Hepatocyte (in vitro differentiated cells): ENCODE data around the gene MEGF10. TPM values are rescaled to one million over a fixed set of nuclear protein-coding genes. Genes with fewer than 3 reads are reported as not detected.
A peak's percentile ranks its signal among the peaks of the same experiment; 100 is the strongest.

Experiments used
- DNase-seq: peaks from one replicate; pipeline ENCODE4 v3.0.0-alpha.2; 2016; ENCODE audit warnings: low spot score
- H2AFZ ChIP-seq: fragments of 200-600 bp; sonication (generic); 2 replicates; pipeline ENCODE4 v1.6.0; 2016; ENCODE audit warnings: antibody characterized with exemption, mild to moderate bottlenecking
- H3K27ac ChIP-seq: fragments of 200-600 bp; sonication (generic); 2 replicates; pipeline ENCODE4 v1.5.1; 2016; ENCODE audit warnings: mild to moderate bottlenecking
- H3K27me3 ChIP-seq: fragments of 200-600 bp; sonication (generic); 2 replicates; pipeline ENCODE4 v1.6.1; 2016
- H3K36me3 ChIP-seq: fragments of 200-600 bp; sonication (generic); replicated peaks from 2 replicates; pipeline ENCODE4 v1.5.1; 2016; ENCODE audit warnings: low read depth; ENCODE audit not compliant: insufficient read depth
- H3K4me1 ChIP-seq: fragments of 200-600 bp; sonication (generic); 2 replicates; pipeline ENCODE4 v1.5.1; 2016; ENCODE audit warnings: mild to moderate bottlenecking, moderate library complexity; ENCODE audit not compliant: insufficient read depth
- H3K4me2 ChIP-seq: fragments of 200-600 bp; sonication (generic); 2 replicates; pipeline ENCODE4 v1.6.0; 2016
- H3K4me3 ChIP-seq: fragments of 200-600 bp; sonication (generic); 2 replicates; pipeline ENCODE4 v1.5.1; 2016; ENCODE audit warnings: mild to moderate bottlenecking
- H3K79me2 ChIP-seq: fragments of 200-600 bp; sonication (generic); 2 replicates; pipeline ENCODE4 v1.6.0; 2017; ENCODE audit warnings: mild to moderate bottlenecking
- H3K9me2 ChIP-seq: fragments of 200-600 bp; sonication (generic); replicated peaks from 2 replicates; pipeline ENCODE4 v1.6.0; 2017; ENCODE audit warnings: mild to moderate bottlenecking; ENCODE audit not compliant: insufficient read depth
- H3K9me3 ChIP-seq: fragments of 200-600 bp; sonication (generic); 2 replicates; pipeline ENCODE4 v1.5.1; 2016; ENCODE audit warnings: low read depth, mild to moderate bottlenecking
- H4K20me1 ChIP-seq: fragments of 200-600 bp; sonication (generic); 2 replicates; pipeline ENCODE4 v1.6.0; 2016; ENCODE audit warnings: mild to moderate bottlenecking; ENCODE audit not compliant: insufficient read depth, poor library complexity, severe bottlenecking
- EZH2 ChIP-seq: fragments of 200-600 bp; sonication (generic); IDR thresholded peaks from 2 replicates; pipeline ENCODE4 v1.6.1; 2016; ENCODE audit warnings: antibody characterized with exemption, mild to moderate bottlenecking, borderline replicate concordance
- EZH2phosphoT487 ChIP-seq: fragments of 200-600 bp; sonication (generic); IDR thresholded peaks from one replicate; pipeline ENCODE4 v1.6.1; 2018; ENCODE audit warnings: antibody characterized with exemption, mild to moderate bottlenecking, low read depth, moderate library complexity; ENCODE audit not compliant: unreplicated experiment, severe bottlenecking
- WGBS: methylation state at CpG from one replicate; pipeline ENCODE4 v1.1.6; 2016; ENCODE audit warnings: low lambda C conversion rate; ENCODE audit errors: missing lambda C conversion rate; 5-methylcytosine and 5-hydroxymethylcytosine counted together
- polyA plus RNA-seq: library from polyadenylated mRNA; unstranded; fragments of >200 nt; fragmentation: Nextera tagmentation; extraction: Ambion mirVana; gene quantifications from 2 replicates; pipeline ENCODE4 v1.2.1, GENCODE V29; 2016
- total RNA-seq: library from RNA; depleted of rRNA; stranded (reverse); fragments of >200 nt; gene quantifications from 2 replicates; pipeline ENCODE4 v1.2.3, GENCODE V29; 2014
- TF ChIP-seq, protein P1 (sequence below): fragments of 200-600 bp; sonication (generic); IDR thresholded peaks from 2 replicates; pipeline ENCODE4 v1.5.1; 2016; ENCODE audit warnings: antibody characterized with exemption, mild to moderate bottlenecking; ENCODE audit not compliant: poor library complexity

The MEGF10 gene
- total and polyA plus RNA-seq, 2 experiments from 2014 or later: 1.7 to 6.7 TPM

GRCh38 chr5:127418974-127419682 is 128.5 kb downstream of the MEGF10 start:
- no peak overlapping the region for H3K4me3 ChIP-seq
- TF ChIP-seq, protein P1, sequence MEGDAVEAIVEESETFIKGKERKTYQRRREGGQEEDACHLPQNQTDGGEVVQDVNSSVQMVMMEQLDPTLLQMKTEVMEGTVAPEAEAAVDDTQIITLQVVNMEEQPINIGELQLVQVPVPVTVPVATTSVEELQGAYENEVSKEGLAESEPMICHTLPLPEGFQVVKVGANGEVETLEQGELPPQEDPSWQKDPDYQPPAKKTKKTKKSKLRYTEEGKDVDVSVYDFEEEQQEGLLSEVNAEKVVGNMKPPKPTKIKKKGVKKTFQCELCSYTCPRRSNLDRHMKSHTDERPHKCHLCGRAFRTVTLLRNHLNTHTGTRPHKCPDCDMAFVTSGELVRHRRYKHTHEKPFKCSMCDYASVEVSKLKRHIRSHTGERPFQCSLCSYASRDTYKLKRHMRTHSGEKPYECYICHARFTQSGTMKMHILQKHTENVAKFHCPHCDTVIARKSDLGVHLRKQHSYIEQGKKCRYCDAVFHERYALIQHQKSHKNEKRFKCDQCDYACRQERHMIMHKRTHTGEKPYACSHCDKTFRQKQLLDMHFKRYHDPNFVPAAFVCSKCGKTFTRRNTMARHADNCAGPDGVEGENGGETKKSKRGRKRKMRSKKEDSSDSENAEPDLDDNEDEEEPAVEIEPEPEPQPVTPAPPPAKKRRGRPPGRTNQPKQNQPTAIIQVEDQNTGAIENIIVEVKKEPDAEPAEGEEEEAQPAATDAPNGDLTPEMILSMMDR: peak; percentile 7
- TF ChIP-seq EZH2phosphoT487 (no peak), EZH2 (no peak)
- no peaks in the 10 kb centered on the region for H3K79me2 ChIP-seq
- WGBS: 59% methylated on average over 7 of the region's 7 CpGs
- no peaks in the 10 kb centered on the region for H3K27me3 ChIP-seq
- peaks cover 5% of the 10 kb centered on the region for H3K4me1 ChIP-seq
- no peaks in the 10 kb centered on the region for H3K9me2 ChIP-seq
- no peaks in the 10 kb centered on the region for H3K9me3 ChIP-seq
- no peaks in the 10 kb centered on the region for H4K20me1 ChIP-seq
- no peaks in the 10 kb centered on the region for H3K36me3 ChIP-seq
- H3K4me2 ChIP-seq: no peak overlapping the region
- H2AFZ ChIP-seq: no peak overlapping the region
- peak overlapping the region; percentile 60 for H3K27ac ChIP-seq
- peak; percentile 29 for DNase-seq

DNA sequence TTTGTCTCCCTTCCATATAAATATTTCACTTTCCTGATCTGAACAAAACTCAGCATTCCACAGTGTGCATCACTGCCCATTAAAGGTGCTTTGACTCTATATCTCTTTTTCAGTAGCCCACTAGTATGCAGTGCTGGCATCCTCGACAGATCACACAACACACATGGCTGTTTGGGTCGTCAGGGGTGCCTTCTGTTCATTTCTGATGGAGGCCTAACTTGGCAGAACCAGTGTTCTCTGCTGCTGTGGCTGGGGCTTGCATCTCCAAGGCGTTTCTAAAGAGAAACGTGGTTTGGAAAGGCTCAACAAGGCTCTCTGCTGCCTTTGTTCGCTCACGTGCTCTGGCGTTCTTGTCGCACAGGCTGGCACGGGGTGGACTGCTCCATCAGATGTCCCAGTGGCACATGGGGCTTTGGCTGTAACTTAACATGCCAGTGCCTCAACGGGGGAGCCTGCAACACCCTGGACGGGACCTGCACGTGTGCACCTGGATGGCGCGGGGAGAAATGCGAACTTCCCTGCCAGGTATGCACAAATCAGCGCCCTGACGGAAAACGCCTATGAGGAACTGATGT is 129.2 kb downstream of the MEGF10 start:
- Histone ChIP-seq H3K4me3 (no peak overlapping the region), H2AFZ (no peak overlapping the region), H3K27ac (peak overlapping the region; percentile 60), H4K20me1 (no peaks in the 10 kb centered on the region), H3K9me3 (no peaks in the 10 kb centered on the region), H3K4me2 (no peak overlapping the region), H3K9me2 (no peaks in the 10 kb centered on the region), H3K4me1 (peaks cover 5% of the 10 kb centered on the region), H3K27me3 (no peaks in the 10 kb centered on the region), H3K36me3 (no peaks in the 10 kb centered on the region), H3K79me2 (no peaks in the 10 kb centered on the region)
- no peak for DNase-seq
- TF ChIP-seq EZH2phosphoT487 (no peak), EZH2 (no peak)
- TF ChIP-seq, protein P1: no peak
- WGBS: 90% methylated on average over 18 of the region's 18 CpGs

GRCh38 chr5:127420758-127421157 is 130.2 kb downstream of the MEGF10 start:
- Histone ChIP-seq H2AFZ (no peak overlapping the region), H3K4me2 (no peak overlapping the region), H3K9me2 (no peaks in the 10 kb centered on the region), H3K4me1 (peaks cover 5% of the 10 kb centered on the region), H3K4me3 (no peak overlapping the region), H4K20me1 (no peaks in the 10 kb centered on the region), H3K36me3 (no peaks in the 10 kb centered on the region), H3K27me3 (no peaks in the 10 kb centered on the region), H3K9me3 (no peaks in the 10 kb centered on the region), H3K79me2 (no peaks in the 10 kb centered on the region), H3K27ac (no peak overlapping the region)
- 65% methylated on average over 3 of the region's 3 CpGs for WGBS
- no peak for TF ChIP-seq EZH2phosphoT487
- DNase-seq: no peak

- TF ChIP-seq, protein P1: no peak
- no peak for TF ChIP-seq EZH2phosphoT487
- no peak for TF ChIP-seq EZH2
- no peak overlapping the region for H2AFZ ChIP-seq
- no peak overlapping the region for H3K4me3 ChIP-seq
- peaks cover 5% of the 10 kb centered on the region for H3K4me1 ChIP-seq
- no peaks in the 10 kb centered on the region for H3K27me3 ChIP-seq
- H3K9me3 ChIP-seq: no peaks in the 10 kb centered on the region
- no peaks in the 10 kb centered on the region for H3K9me2 ChIP-seq
- H3K79me2 ChIP-seq: no peaks in the 10 kb centered on the region
- H3K36me3 ChIP-seq: no peaks in the 10 kb centered on the region
- H3K27ac ChIP-seq: no peak overlapping the region
- no peak for DNase-seq
- 88% methylated on average over 2 of the region's 2 CpGs for WGBS
- H4K20me1 ChIP-seq: no peaks in the 10 kb centered on the region
- no peak overlapping the region for H3K4me2 ChIP-seq
Measured at GRCh38 chr5:127421471-127421870, 130.9 kb downstream of the MEGF10 start.
